ENCODE data around the gene NAB2.
A peak's percentile ranks its signal among the peaks of the same experiment; 100 is the strongest.

NAB2 gene

GRCh38 chr12:57094208-57095160 is 5.6 kb downstream of the NAB2 start:
- DNase-seq = no peak

- DNase-seq = no peak
Observed at GRCh38 chr12:57095440-57095839, 6.5 kb downstream of the NAB2 start.

- DNase-seq = no peak
Observed at GRCh38 chr12:57096099-57096572, 7.2 kb downstream of the NAB2 start.

- DNase-seq = no peak
Observed at GRCh38 chr12:57096748-57097553, 8.0 kb downstream of the NAB2 start.

- DNase-seq = no peak
Observed at GRCh38 chr12:57097554-57097835, 8.6 kb downstream of the NAB2 start.

GRCh38 chr12:57098546-57098945 is 9.6 kb downstream of the NAB2 start:
- no peak for DNase-seq

- DNase-seq = no peak
Observed at GRCh38 chr12:57099047-57099714, 10.3 kb downstream of the NAB2 start.

- DNase-seq = no peak
Observed at GRCh38 chr12:57099766-57100165, 10.9 kb downstream of the NAB2 start.

GRCh38 chr12:57101892-57102695 is 13.2 kb downstream of the NAB2 start:
- DNase-seq = no peak

- DNase-seq = no peak
Observed at GRCh38 chr12:57103856-57104255, 14.9 kb downstream of the NAB2 start.

- DNase-seq = no peak
Observed at GRCh38 chr12:57104292-57104910, 15.5 kb downstream of the NAB2 start.

- no peak for DNase-seq
Observed at GRCh38 chr12:57105011-57105753, 16.3 kb downstream of the NAB2 start.

- DNase-seq = no peak
Observed at GRCh38 chr12:57106021-57106708, 17.3 kb downstream of the NAB2 start.

- no peak for DNase-seq
Observed at GRCh38 chr12:57107456-57108155, 18.7 kb downstream of the NAB2 start.

GRCh38 chr12:57109207-57110103 is 20.5 kb downstream of the NAB2 start:
- DNase-seq = no peak

- DNase-seq = peak; percentile 89
Observed at GRCh38 chr12:57110104-57111030, 21.5 kb downstream of the NAB2 start.

- DNase-seq = peak; percentile 86
Observed at GRCh38 chr12:57111031-57111734, 22.3 kb downstream of the NAB2 start, which contains the start of gene STAT6. Gene STAT6 (minus strand): TSS chr12:57111362. CDS start chr12:57108278, 3,084 bp downstream.

All from activated CD4-positive, alpha-beta T cell treated with anti-CD3 and anti-CD28 coated beads for 48 hours (primary cell).